Endometrial microvascular endothelial cells (primary cell): ENCODE results near the gene MON1B. TPM values are rescaled to one million over a fixed set of nuclear protein-coding genes. Genes with fewer than 3 reads are reported as not detected.

Experiments
- in situ Hi-C: cut with HindIII; loops from 2 replicates; pipeline ENCODE4 v1.10.0; 2017; ENCODE audit warnings: low sequenced_read_pairs, low pct_unique_long_range_greater_than_20kb; ENCODE audit errors: inconsistent ontology term
- total RNA-seq: library from RNA; depleted of rRNA; stranded (reverse); fragments of >200 nt; gene quantifications from one replicate; pipeline ENCODE4 v1.2.3, GENCODE V29; 2015; ENCODE audit errors: inconsistent ontology term

MON1B gene
- total RNA-seq, 1 donor from 2014 or later = 31.9 TPM

GRCh38 chr16:77194295-77195231 lies 3.6 kb downstream of the MON1B start:
- in situ Hi-C loops = no loop called here

GRCh38 chr16:77195411-77195810 lies 4.4 kb downstream of the MON1B start:
- in situ Hi-C loops = no loop called here

- in situ Hi-C loops = no loop called here
Observed at GRCh38 chr16:77197747-77198146, 6.8 kb downstream of the MON1B start.

DNA sequence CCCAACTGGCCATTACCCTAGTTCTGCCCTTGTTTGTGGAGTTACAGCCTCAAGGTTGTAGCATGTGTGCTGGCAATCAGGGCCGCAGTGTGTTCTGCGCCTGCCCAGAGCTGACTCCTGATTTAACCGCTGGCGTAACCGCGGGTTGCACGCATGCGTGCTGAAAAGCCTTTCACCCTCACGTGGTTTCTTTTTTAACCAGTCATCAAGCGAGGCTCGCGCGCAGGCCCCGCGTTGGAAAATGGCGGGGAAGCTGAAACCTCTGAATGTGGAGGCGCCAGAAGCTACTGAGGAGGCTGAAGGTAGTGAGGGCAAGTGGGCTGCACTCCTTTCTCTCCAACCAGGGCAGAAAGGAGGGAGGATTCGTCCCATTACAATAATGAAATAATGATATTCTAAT lies 8.2 kb downstream of the MON1B start, which contains the start of gene SYCE1L:
TSS of gene SYCE1L (plus strand) at position 198 of the 400 bp plus-strand sequence. CDS start at position 242, 44 bp downstream.
- in situ Hi-C loops = no loop called here

DNA sequence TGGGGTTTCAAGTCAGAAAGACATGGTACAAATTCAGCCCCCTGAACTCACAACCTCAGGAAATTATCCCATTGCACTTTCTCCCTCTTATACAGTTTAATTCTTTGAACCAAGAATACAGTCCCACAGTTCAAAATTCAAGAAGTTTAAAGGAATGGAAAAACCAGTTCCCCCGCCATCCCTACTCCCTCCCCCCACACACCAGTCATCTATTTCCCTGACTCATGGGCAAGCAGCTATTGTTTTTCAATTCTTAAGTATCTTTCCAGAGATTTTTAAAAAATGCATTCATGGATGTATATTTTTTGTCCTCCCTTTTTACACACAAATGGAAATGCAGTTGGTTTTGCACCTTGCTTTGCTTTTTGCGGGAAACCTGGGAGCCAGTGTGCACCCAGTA lies 15.5 kb downstream of the MON1B start:
- in situ Hi-C loops = no loop called here

- in situ Hi-C loops = no loop called here
Observed at GRCh38 chr16:77207030-77207429, 16.0 kb downstream of the MON1B start.

DNA sequence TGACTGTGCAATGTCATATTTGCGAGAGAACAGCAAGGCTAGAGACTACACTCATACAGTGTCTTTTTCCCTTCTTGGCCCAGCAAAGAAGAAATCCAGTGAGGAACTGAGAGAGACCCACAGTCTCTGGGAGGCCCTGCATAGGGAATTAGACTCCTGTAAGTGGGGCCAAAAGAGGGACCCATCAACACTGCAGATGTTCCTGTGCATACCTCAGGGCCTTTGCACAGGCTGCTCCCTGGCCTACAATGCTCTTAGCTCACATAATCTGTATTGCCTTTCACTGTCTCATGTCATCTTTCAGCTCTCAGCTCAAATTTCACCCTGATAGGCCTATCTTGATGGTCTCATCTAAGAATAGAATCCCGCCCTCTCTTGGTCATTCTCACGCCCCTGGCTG lies 17.4 kb downstream of the MON1B start:
- in situ Hi-C loops = no loop called here

DNA sequence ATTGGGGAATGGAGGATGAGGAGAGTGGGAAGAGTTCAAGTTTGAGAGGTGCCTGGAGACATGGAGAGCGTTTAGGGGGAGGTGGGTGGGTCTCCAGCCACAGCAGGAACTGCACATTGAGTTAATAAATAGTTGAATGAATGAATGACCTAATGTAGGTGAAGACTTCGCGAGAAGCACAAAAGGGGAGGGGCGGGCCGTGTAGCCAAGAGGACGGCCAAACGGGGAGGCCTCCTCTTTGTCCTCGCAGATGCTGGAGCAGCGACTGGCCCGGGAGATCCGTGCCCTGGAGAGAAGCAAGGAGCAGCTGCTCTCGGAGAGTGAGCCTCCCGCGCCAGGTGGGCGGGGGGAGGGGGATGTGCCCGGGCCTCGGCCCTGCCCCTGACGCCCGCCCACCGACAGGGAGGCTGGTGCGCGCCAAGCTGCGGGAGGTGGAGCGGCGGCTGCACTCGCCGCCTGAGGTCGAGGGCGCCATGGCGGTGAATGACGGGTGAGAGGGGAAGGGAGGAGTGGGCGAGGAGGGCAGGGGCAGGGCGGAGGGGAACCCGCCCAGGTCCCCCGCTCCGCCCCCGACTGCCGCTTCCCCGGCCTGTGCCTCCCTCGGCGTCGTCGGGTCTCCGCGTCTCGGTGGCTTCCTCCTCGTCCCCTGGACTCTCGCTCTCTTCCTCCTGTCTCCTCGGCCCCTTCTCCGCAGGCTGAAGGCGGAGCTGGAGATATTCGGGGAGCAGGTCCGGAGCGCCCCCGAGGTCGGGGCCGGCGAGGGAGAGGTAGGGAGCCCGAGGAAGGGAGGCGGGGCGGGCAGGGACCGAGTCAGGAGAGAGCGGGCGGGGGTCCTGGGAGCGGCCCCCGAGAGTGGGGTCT lies 21.1 kb downstream of the MON1B start:
- in situ Hi-C loops = no loop called here

DNA sequence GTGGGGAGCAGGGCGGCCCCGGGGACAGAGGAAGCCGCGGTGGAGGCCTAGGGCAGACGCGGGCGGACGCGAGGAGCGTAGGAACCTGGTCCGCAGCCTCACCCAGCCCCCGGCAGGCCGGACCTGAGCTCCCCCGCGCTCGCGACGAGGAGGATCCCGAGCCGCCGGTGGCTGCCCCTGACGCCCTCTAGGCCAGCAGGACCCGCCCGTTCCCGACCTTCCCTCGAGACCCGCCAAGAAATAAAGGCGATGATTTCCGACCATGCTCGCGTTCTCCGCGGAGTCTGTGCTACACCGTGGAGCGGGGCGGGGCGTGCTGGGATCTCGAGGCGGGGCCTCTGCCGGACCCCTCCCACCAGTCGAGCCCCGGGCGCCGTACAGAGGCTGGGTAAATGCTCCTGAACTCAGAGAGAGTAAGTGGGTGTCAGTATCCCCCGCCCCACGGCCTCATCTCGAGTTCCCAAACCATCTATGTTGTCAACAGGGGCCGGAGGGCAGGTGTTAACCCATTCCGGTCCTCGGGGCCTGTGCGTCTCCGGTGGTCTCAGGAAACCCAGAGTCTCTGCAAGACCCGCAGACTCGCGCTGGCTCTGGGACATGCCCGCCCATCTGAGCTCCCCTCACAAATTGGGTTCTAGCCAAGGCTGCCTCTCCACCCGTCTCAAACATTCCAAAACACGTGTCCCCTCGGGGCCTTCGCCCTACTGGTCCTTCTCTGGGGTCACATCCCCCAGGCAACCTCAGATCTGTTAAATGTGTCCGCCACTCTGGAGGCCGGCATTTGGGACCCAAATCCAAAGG lies 22.0 kb downstream of the MON1B start:
- in situ Hi-C loops = no loop called here

DNA sequence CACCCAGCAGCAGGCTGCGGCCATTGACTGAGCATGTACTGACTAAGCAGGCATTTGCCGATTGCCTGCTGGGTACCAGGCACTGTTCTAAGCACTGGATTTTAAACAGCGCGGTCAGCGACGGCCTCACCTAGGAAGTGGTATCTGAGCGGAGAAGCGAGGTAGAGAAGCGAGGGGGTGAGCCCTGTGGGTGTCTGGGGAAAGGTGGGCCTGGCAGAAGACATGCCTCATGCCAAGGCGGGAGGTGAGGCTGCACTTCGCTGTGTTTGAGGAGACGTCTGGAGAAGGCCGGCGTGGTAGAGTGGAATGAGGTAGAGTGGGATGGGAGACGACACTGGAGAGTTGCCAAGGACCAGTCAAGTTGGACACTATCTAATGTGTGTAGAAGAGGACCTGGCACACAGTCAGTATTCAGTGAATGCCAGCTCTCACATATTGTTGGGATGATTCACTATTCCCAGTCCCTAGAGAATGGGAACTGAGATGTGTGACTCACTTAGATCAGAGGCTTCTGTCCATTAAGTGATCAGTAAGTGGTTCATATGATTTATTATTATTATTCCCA lies 22.6 kb downstream of the MON1B start:
- in situ Hi-C loops = no loop called here

DNA sequence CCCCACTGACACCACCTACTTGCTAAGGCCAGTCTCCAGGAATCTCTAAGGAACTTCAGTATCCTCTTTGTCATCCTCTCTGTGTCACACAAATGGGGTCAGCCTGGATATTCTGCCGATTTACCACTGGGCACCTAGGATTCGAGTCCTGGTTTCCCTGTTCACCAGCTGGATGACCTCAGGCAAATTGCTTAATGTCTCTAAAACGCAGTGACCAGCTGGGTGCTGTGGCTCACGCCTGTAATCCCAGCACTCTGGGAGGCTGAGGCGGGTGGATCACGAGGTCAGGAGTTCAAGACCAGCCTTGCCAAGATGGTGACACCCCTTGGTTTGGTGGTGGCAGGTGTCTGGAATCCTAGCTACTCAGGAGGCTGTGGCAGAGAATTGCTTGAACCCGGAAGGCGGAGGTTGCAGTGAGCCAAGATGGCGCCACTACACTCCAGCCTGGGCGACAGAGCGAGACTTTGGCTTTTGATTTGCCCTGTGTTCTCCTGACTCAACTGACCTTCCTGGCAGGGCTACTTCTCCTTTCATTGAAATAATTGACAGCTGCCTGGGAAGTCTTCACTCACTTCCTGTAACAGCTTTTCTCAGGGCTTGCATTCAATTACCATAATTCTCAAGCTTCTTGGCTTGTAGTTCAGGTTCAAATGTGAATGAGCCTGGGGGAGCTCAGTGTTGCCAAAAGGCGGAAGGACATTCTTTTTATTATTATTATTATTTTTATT lies 23.6 kb downstream of the MON1B start:
- in situ Hi-C loops = no loop called here

DNA sequence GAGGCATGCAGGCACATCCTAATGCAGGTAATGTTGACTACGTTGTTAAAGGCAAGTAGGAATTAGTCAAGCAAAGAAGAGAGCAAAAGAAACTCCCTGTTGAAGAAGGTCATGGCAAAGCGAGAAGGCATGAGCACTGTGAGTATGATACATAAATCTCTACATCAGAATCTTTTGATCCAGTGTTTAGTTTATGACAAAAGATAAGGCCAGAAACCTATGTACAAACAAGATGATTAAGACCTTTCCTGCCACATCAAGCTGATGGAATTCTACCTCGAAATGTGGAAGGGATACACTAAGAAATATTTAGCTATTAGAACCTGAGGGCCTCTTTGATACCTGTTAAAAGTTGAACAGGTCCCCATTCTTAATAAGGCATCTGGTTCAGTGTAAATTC lies 28.4 kb downstream of the MON1B start:
- in situ Hi-C loops = no loop called here

DNA sequence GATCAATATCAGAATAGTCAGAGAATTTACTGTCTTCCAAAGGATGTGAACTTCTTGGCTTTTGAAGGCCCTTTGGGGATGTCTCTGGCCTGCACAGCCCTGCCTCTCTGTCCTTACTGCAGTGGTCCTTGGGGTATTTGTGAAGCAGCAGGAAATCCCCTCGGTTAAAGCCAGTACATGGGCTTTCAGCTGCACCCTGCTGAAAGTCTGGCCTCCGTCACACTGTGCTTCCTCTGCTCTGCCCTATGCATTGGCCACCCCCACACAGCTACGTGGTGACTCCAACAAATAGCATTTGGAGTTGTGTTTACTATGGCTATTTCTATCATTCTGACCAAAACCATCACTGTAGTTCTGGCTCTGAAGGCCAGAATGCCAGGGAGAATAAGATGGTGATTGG lies 29.4 kb downstream of the MON1B start:
- in situ Hi-C loops = no loop called here

DNA sequence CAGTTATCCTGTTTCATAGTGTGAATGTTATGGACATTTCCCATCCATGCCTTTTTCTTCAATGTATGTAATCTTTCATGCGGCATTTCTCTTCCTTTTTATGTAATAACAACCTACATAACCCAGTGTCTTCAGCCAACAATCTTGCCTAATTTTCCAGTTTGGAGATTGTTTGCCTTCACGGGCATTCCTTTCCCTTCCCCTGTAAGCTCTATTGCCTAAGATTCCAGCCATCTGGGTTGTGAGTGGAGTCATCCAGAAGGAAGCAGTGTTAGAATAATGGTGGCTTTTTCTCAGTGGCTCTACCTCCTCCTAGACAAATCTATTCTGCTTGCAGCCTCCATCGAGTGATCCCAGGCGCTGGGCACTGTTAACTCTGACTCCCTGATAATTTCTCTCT lies 30.5 kb downstream of the MON1B start:
- in situ Hi-C loops = no loop called here

DNA sequence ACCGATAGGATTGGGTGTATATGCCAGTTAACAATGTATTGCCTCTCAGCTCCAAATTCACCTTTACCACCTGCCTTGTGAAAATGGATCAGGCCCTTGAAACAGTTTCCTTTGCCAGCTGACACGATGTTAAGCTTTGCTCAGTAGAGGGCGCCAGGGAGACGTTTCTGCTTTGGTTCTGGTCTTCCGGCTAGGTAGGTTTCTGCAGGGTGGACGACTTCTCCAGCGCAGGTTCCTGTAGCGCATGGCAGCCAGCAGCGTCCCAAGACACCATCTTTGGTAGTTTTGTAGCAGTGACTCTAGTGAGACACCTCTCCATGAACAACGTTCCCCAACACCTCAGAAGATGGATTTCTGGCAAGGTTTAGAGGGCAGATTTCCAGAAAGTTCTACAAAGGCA lies 32.2 kb downstream of the MON1B start:
- in situ Hi-C loops = no loop called here

GRCh38 chr16:77225182-77225581 lies 34.2 kb downstream of the MON1B start:
- in situ Hi-C loops = no loop called here

GRCh38 chr16:77227745-77228144 lies 36.8 kb downstream of the MON1B start:
- in situ Hi-C loops = no loop called here

- in situ Hi-C loops = loop anchor here (10.0 kb wide), 1 partner anchor 354 kb away; no protein-coding TSS in a partner anchor
Observed at GRCh38 chr16:77231047-77231446, 40.1 kb downstream of the MON1B start.
